Transverse colon (tissue), 4 donors: ENCODE measurements around the gene ACER3.

Experiments used
- CTCF ChIP-seq, 5 experiments: fragments of 200-600 bp in 3 of 5; fragments of 450-650 bp in 2 of 5; sonication (generic) in 3 of 5; IDR thresholded peaks; 1 replicate in 2 of 5; 2 replicates in 3 of 5; pipeline ENCODE4 v1.5.1; 2016 to 2017; ENCODE audit warnings: antibody characterized with exemption in 5 of 5, inconsistent platforms in 3 of 5, mild to moderate bottlenecking in 2 of 5, moderate library complexity in 1 of 5
- EP300 ChIP-seq: sonication (generic); formaldehyde crosslinking; IDR thresholded peaks from one replicate; pipeline ENCODE4 v1.6.1; 2017; ENCODE audit warnings: antibody characterized with exemption, low read depth
- POLR2A ChIP-seq: fragments of 450-650 bp; IDR thresholded peaks from one replicate; pipeline ENCODE4 v1.6.1; 2016; ENCODE audit warnings: antibody characterized with exemption, mild to moderate bottlenecking, moderate library complexity
- POLR2AphosphoS5 ChIP-seq, 3 donors: sonication (generic); formaldehyde crosslinking; IDR thresholded peaks; one replicate each; pipeline ENCODE4 v1.6.1; 2016; ENCODE audit warnings: antibody characterized with exemption in 3 of 3

DNA sequence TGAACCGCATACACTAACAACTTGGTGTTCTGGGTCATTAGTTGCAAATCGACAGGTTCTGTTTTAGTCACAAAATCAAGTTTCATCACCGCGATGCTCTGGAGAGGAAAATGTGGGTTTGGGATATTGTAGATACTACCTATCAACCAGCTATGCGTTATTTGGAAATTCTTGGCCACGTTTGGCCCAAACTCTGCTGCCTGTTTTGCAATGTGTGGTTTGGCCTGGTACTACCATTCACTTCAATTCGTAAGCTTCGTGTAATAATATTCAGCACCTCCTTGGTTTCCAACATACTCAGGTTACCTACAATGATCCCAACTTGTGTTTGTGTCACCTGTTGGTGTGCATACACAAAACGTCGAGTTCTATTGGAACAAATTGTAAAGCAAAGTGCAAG is 16.2 kb upstream of the ACER3 start:
- TF ChIP-seq POLR2A: no peak
- no peak for TF ChIP-seq EP300
- TF ChIP-seq CTCF (IDR thresholded peaks at IDR 0.05): no peak
- TF ChIP-seq POLR2AphosphoS5 (IDR thresholded peaks at IDR 0.05): no peak
